H1 (cell line): ENCODE measurements around the gene IKZF1. TPM values are rescaled to one million over a fixed set of nuclear protein-coding genes. Genes with fewer than 3 reads are reported as not detected.

Experiments
- CBX8 ChIP-seq: fragments of 300-800, 300-1000 bp; sonication (generic); IDR thresholded peaks from 2 replicates; pipeline ENCODE4 v1.7.1; 2016; ENCODE audit warnings: low read depth, low read length, borderline replicate concordance
- CHD2 ChIP-seq: IDR thresholded peaks from 2 replicates; pipeline ENCODE4 v1.6.1; 2012; ENCODE audit warnings: low read length, improper control_type of control experiment
- CHD7 ChIP-seq: fragments of 300-600 bp; sonication (generic); IDR thresholded peaks from 2 replicates; pipeline ENCODE4 v1.7.1; 2012; ENCODE audit warnings: low read length, moderate library complexity, mild to moderate bottlenecking, inconsistent platforms; ENCODE audit not compliant: insufficient replicate concordance
- CTBP2 ChIP-seq: IDR thresholded peaks from 2 replicates; pipeline ENCODE4 v1.7.0; 2011; ENCODE audit warnings: borderline replicate concordance, mild to moderate bottlenecking, moderate library complexity, mixed read lengths, low read length; ENCODE audit not compliant: insufficient read depth, insufficient read length
- RFX5 ChIP-seq: IDR thresholded peaks from 2 replicates; pipeline ENCODE4 v1.6.1; 2011; ENCODE audit warnings: low read depth, low read length, improper control_type of control experiment, borderline replicate concordance
- SIX5 ChIP-seq: IDR thresholded peaks from 2 replicates; pipeline ENCODE4 v1.6.1; 2011; ENCODE audit warnings: mild to moderate bottlenecking, low read depth, low read length
- USF2 ChIP-seq: IDR thresholded peaks from 2 replicates; pipeline ENCODE4 v1.6.1; 2011; ENCODE audit warnings: low read length, improper control_type of control experiment
- YY1 ChIP-seq: IDR thresholded peaks from 2 replicates; pipeline ENCODE4 v1.6.1; 2011; ENCODE audit warnings: low read depth, mild to moderate bottlenecking, low read length
- polyA plus RNA-seq, 7 experiments: library from polyadenylated mRNA; depleted of rRNA in 3 of 7; stranded (reverse) in 5 of 7; unstranded in 2 of 7; fragments of >200 nt in 5 of 7; fragments of 200-250 nt in 2 of 7; gene quantifications; 1 replicate in 5 of 7; 2 replicates in 1 of 7; 4 replicates in 1 of 7; pipeline versions ENCODE4 v1.2.1 to v1.2.3, GENCODE V29; 2011 to 2013; ENCODE audit warnings: missing spikeins in 2 of 7, mixed read lengths in 2 of 7
- total RNA-seq: library from RNA; stranded (reverse); fragmentation: NEBNext Ultra II Directional; extraction: Animal tissue kit (Norgen Biotek cat#: 25700); gene quantifications from 2 replicates; pipeline ENCODE4 v1.2.1, GENCODE V29; 2021

IKZF1 gene
- total and polyA plus RNA-seq, 2 of the 8 experiments (the other 6 are each of a cell fraction or from before 2014, with no cell fraction given), result 0.74 to 1.5 TPM

GRCh38 chr7:50449501-50449880, 145.0 kb downstream of the IKZF1 start (continued):
- no peak for TF ChIP-seq CHD7
- TF ChIP-seq CBX8, result no peak
- no peak for TF ChIP-seq USF2
- no peak for TF ChIP-seq YY1
- TF ChIP-seq CTBP2, result no peak
- TF ChIP-seq SIX5, result no peak
- TF ChIP-seq CHD2, result no peak
- no peak for TF ChIP-seq RFX5
